ENCODE measurements around the gene THRAP3.

The THRAP3 gene

GRCh38 chr1:36256558-36257374 lies 32.5 kb downstream of the THRAP3 start:
- DNase-seq (ENCODE audit: low read depth), result no peak
- TF ChIP-seq, protein P1, sequence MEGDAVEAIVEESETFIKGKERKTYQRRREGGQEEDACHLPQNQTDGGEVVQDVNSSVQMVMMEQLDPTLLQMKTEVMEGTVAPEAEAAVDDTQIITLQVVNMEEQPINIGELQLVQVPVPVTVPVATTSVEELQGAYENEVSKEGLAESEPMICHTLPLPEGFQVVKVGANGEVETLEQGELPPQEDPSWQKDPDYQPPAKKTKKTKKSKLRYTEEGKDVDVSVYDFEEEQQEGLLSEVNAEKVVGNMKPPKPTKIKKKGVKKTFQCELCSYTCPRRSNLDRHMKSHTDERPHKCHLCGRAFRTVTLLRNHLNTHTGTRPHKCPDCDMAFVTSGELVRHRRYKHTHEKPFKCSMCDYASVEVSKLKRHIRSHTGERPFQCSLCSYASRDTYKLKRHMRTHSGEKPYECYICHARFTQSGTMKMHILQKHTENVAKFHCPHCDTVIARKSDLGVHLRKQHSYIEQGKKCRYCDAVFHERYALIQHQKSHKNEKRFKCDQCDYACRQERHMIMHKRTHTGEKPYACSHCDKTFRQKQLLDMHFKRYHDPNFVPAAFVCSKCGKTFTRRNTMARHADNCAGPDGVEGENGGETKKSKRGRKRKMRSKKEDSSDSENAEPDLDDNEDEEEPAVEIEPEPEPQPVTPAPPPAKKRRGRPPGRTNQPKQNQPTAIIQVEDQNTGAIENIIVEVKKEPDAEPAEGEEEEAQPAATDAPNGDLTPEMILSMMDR (conservative IDR thresholded peaks at IDR 0.05; ENCODE audit: low read depth, low read length), result no peak

GRCh38 chr1:36257375-36257767 lies 33.1 kb downstream of the THRAP3 start:
- TF ChIP-seq, protein P1 (conservative IDR thresholded peaks at IDR 0.05; ENCODE audit: low read depth, low read length), result no peak
- no peak for DNase-seq (ENCODE audit: low read depth)
- H3K4me3 ChIP-seq (ENCODE audit: low read length), result no peak overlapping the region

More at GRCh38 chr1:36256558-36257374, 32.5 kb downstream of the THRAP3 start:
- no peak overlapping the region for H3K4me3 ChIP-seq (ENCODE audit: low read length)

DNA sequence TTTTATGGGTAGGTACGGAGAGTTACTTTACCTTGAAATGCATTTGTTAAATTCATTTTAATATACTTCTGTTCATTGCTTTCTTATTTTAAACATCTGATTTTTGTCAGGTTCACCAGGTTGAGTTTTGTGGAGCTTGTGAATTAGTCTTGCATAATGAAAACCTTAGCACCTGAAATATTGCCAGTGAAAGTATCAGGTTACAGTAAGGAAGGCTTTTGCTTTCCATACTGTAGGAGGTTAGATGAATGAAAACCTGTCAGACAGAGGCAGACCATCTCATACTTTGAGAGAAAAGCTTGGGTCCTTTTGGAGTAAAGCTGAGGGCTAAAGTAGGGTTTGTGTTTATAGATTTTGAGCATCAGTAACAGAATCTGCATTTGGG lies 34.7 kb downstream of the THRAP3 start:
- TF ChIP-seq, protein P1 (conservative IDR thresholded peaks at IDR 0.05; ENCODE audit: low read depth, low read length), result no peak
- DNase-seq (ENCODE audit: low read depth), result no peak
- H3K4me3 ChIP-seq (ENCODE audit: low read length), result no peak overlapping the region

DNA sequence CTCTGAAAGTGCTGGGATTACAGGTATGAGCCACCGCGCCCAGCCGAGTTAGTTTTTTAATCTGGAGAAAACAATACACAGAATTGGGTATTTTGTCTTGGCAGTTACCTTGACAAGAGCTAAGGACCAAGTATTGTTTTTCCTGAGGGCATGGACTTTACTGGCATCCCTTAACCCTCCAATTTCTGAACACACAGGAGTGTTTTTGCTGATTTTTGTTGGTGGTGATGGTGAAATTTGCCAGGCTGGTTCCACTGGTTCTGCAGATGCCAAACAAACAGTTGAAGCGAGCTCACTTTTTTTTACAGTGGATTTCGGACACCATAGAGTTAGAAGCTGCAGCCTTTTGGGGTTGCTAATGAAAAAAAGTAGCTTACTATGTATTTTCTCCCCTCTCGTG lies 44.7 kb downstream of the THRAP3 start:
- no peak for DNase-seq (ENCODE audit: low read depth)
- H3K4me3 ChIP-seq (ENCODE audit: low read length), result no peak overlapping the region
- TF ChIP-seq, protein P1 (conservative IDR thresholded peaks at IDR 0.05; ENCODE audit: low read depth, low read length), result no peak

DNA sequence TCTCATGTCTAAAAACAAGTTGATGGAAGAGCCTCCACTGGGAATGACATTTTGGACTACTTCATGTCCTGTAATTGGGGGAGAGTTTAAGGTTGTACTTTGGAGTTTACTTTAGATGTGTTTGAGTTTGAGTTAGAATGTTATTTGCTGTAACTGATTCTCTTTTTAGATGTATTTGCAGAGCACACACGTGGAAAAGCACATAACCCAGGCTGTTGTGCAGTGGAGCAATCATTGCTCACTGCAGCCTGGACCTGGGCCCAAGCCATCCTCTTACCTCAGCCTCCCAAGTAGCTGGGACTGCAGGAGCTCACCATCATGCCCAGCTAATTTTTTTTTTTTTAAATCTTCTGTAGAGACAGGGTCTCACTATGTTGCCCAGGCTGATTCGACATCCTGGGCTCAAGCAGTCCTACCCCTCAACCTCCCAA lies 45.2 kb downstream of the THRAP3 start:
- TF ChIP-seq, protein P1 (conservative IDR thresholded peaks at IDR 0.05; ENCODE audit: low read depth, low read length), result no peak

GRCh38 chr1:36273024-36273423 lies 48.8 kb downstream of the THRAP3 start:
- H3K4me3 ChIP-seq (ENCODE audit: low read length), result no peak overlapping the region
- TF ChIP-seq, protein P1 (conservative IDR thresholded peaks at IDR 0.05; ENCODE audit: low read depth, low read length), result no peak
- no peak for DNase-seq (ENCODE audit: low read depth)

More for the DNA sequence above, 45.2 kb downstream of the THRAP3 start:
- no peak overlapping the region for H3K4me3 ChIP-seq (ENCODE audit: low read length)
- no peak for DNase-seq (ENCODE audit: low read depth)

DNA sequence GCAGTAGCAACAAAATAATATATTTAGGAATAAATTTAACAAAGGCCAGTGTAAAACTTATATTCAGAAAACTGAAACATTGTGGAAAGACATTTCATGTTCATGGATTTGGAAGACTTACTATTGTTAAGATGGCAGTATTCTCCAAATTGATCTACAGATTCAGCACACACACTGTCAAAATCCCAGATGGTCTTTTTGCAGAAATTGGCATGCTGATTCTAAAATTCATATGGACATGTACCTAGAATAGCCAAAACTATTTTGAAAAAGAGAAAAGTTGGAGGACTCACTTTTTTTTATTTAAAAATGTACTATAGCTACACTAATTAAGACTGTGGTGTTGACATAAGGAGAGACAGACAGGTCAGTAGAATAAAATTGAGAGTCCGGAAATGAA lies 50.0 kb downstream of the THRAP3 start:
- TF ChIP-seq, protein P1 (conservative IDR thresholded peaks at IDR 0.05; ENCODE audit: low read depth, low read length), result no peak
- H3K4me3 ChIP-seq (ENCODE audit: low read length), result no peak overlapping the region
- no peak for DNase-seq (ENCODE audit: low read depth)

Measured in retinal pigment epithelial cell (primary cell).